ENCODE data around the gene CRIM1. TPM values are rescaled to one million over a fixed set of nuclear protein-coding genes. Genes with fewer than 3 reads are reported as not detected.

The CRIM1 gene
- total and polyA plus RNA-seq, 2 of the 8 experiments (the other 6 are each of a cell fraction or from before 2014, with no cell fraction given), result 9.4 to 28.4 TPM

- peaks cover 7 to 39% (median 36%) of the 10 kb centered on the region in 4 experiments for H3K4me1 ChIP-seq (replicated peaks in 1 of 4; ENCODE audit: control insufficient read depth in 3 of 4, insufficient read depth in 4 of 4, low read length in 3 of 4)
- H3K23ac ChIP-seq (ENCODE audit: insufficient read length), result no peak overlapping the region
- no peaks in the 10 kb centered on the region for H3K9me3 ChIP-seq (ENCODE audit: insufficient read depth in 2 of 2, low read depth in 1 of 2, low read length in 1 of 2)
- no peak for TF ChIP-seq E2F6 (IDR thresholded peaks at IDR 0.05)
- no peak for TF ChIP-seq CHD2 (IDR thresholded peaks at IDR 0.05; ENCODE audit: low read length)
- H2BK12ac ChIP-seq (ENCODE audit: low read depth, low read length), result no peak overlapping the region
- ChIA-PET POLR2A (ENCODE audit: partially characterized antibody) (no interaction called here), CTCF (ENCODE audit: partially characterized antibody) (interaction anchor here (0.7 kb wide), 2 partner anchors 17 to 37 kb away, joined by 3 read pairs; no protein-coding TSS in a partner anchor)
- no peak overlapping the region; a peak in 1 of 4 replicates for H3K4me2 ChIP-seq (ENCODE audit: insufficient read depth in 1 of 2, low read depth in 2 of 2, low read length in 2 of 2)
- H4K5ac ChIP-seq (ENCODE audit: insufficient read length, low read depth, low read length), result no peak overlapping the region
- no peak for DNase-seq (ENCODE audit: low read depth in 1 of 2, low spot score in 2 of 2)
- H3K27me3 ChIP-seq (replicated peaks in 1 of 4; ENCODE audit: control insufficient read depth in 3 of 4, extremely low read depth in 1 of 4, insufficient read depth in 3 of 4, low read length in 3 of 4), result no peaks in the 10 kb centered on the region
- no peak overlapping the region for H3K56ac ChIP-seq (replicated peaks; ENCODE audit: insufficient read length, low read depth, low read length)
- H3K9ac ChIP-seq (replicated peaks in 1 of 4; ENCODE audit: extremely low read depth in 1 of 4, low read depth in 3 of 4, low read length in 3 of 4), result no peak overlapping the region
- H3K18ac ChIP-seq (ENCODE audit: extremely low read depth, low read length), result no peak overlapping the region
- no peak overlapping the region for H4K91ac ChIP-seq (replicated peaks; ENCODE audit: insufficient read length, low read length)
- no peak overlapping the region for H4K8ac ChIP-seq (ENCODE audit: extremely low read depth, insufficient read depth, low read length)
- no peak overlapping the region for H2AK5ac ChIP-seq (ENCODE audit: low read depth, low read length)
- H3K23me2 ChIP-seq (ENCODE audit: low read depth, low read length), result peaks cover 5% of the 10 kb centered on the region; the same call in 1 of the 2 replicates
- no peak overlapping the region for H2BK5ac ChIP-seq (ENCODE audit: low read depth, low read length)
- FAIRE-seq, result no peak
- H2BK20ac ChIP-seq (ENCODE audit: low read length), result no peak overlapping the region
- H3K79me1 ChIP-seq (ENCODE audit: low read depth, low read length), result no peaks in the 10 kb centered on the region; the same call in none of the 2 replicates
- H3K14ac ChIP-seq (ENCODE audit: insufficient read length), result no peak overlapping the region
- peaks cover 0 to 10% of the 10 kb centered on the region in 2 experiments for H4K20me1 ChIP-seq (replicated peaks in 1 of 2; ENCODE audit: control insufficient read depth in 1 of 2, insufficient read depth in 2 of 2, low read length in 2 of 2)
- H3K27ac ChIP-seq (ENCODE audit: low read depth, low read length), result no peak overlapping the region
- peaks cover 30 to 100% of the 10 kb centered on the region in 2 experiments for H3K79me2 ChIP-seq (ENCODE audit: control insufficient read depth in 1 of 2, insufficient read depth in 2 of 2, low read length in 2 of 2)
- no peak overlapping the region for H3K4ac ChIP-seq (replicated peaks; ENCODE audit: insufficient read length, low read depth, low read length)
- no peak overlapping the region for H3K4me3 ChIP-seq (ENCODE audit: extremely low read depth in 1 of 4, insufficient read depth in 2 of 4, low read depth in 3 of 4, low read length in 4 of 4)
- no peak overlapping the region for H2AFZ ChIP-seq (ENCODE audit: low read length)
- no peaks in the 10 kb centered on the region for H3K36me3 ChIP-seq (ENCODE audit: control insufficient read depth in 2 of 4, insufficient read depth in 4 of 4, low read length in 3 of 4)
- WGBS, 2 experiments (ENCODE audit: extremely low coverage in 1 of 2, insufficient coverage in 1 of 2, insufficient read length in 1 of 2, insufficient replicate concordance in 2 of 2, low coverage in 1 of 2, low lambda C conversion rate in 2 of 2, missing lambda C conversion rate in 1 of 2), result 76% methylated on average over 3 of the region's 3 CpGs; no CpG with 5 or more reads in 1 of the 2 experiments
- H2BK120ac ChIP-seq (replicated peaks; ENCODE audit: low read depth, low read length), result no peak overlapping the region
- H2BK15ac ChIP-seq (ENCODE audit: low read length), result no peak overlapping the region
These were observed 19.0 kb downstream of the CRIM1 start for GRCh38 chr2:36374585-36374984.
